MM.1S (cell line): ENCODE results near the gene MAS1L.

ENCODE experiments used
- DNase-seq: peaks from one replicate; pipeline ENCODE4 v3.0.0-alpha.2; 2015
- H2AFZ ChIP-seq: fragments of 300-600 bp; sonication (generic); 2 replicates; pipeline ENCODE4 v1.6.0; 2016; ENCODE audit warnings: antibody characterized with exemption, low read length
- H3F3A ChIP-seq: fragments of 300-600 bp; sonication (generic); 2 replicates; pipeline ENCODE4 v1.6.1; 2016; ENCODE audit warnings: mild to moderate bottlenecking, antibody characterized with exemption, low read length, moderate library complexity, mixed read lengths; ENCODE audit not compliant: insufficient read depth
- H3K27ac ChIP-seq: fragments of 300-600 bp; sonication (generic); 2 replicates; pipeline ENCODE4 v1.5.1; 2016; ENCODE audit warnings: mild to moderate bottlenecking, low read length
- H3K27me3 ChIP-seq: fragments of 300-600 bp; sonication (generic); replicated peaks from 2 replicates; pipeline ENCODE4 v1.6.0; 2016; ENCODE audit warnings: low read length; ENCODE audit not compliant: insufficient read depth
- H3K36me3 ChIP-seq: fragments of 300-600 bp; sonication (generic); replicated peaks from 2 replicates; pipeline ENCODE4 v1.6.1; 2016; ENCODE audit warnings: mild to moderate bottlenecking, low read length, mixed read lengths; ENCODE audit not compliant: insufficient read depth
- H3K4me1 ChIP-seq: fragments of 300-600 bp; sonication (generic); 2 replicates; pipeline ENCODE4 v1.6.1; 2016; ENCODE audit warnings: low read length, mixed read lengths
- H3K4me2 ChIP-seq: fragments of 300-600 bp; sonication (generic); 2 replicates; pipeline ENCODE4 v1.6.0; 2016; ENCODE audit warnings: low read depth, low read length
- H3K4me3 ChIP-seq: fragments of 300-600 bp; sonication (generic); 2 replicates; pipeline ENCODE4 v1.5.1; 2016; ENCODE audit warnings: low read length, mixed read lengths
- H3K79me2 ChIP-seq: fragments of 300-600 bp; sonication (generic); 2 replicates; pipeline ENCODE4 v1.6.1; 2016; ENCODE audit warnings: mixed run types, low read length, mixed read lengths
- H3K9ac ChIP-seq: fragments of 300-600 bp; sonication (generic); 2 replicates; pipeline ENCODE4 v1.6.1; 2016; ENCODE audit warnings: low read length, mixed read lengths
- H3K9me2 ChIP-seq: fragments of 300-600 bp; sonication (generic); replicated peaks from 2 replicates; pipeline ENCODE4 v1.6.1; 2016; ENCODE audit warnings: mild to moderate bottlenecking, low read length, mixed read lengths; ENCODE audit not compliant: insufficient read depth
- H3K9me3 ChIP-seq: fragments of 300-600 bp; sonication (generic); replicated peaks from 2 replicates; pipeline ENCODE4 v1.6.1; 2016; ENCODE audit warnings: mild to moderate bottlenecking, low read length, mixed read lengths; ENCODE audit not compliant: insufficient read depth
- H4K20me1 ChIP-seq: fragments of 300-600 bp; sonication (generic); 2 replicates; pipeline ENCODE4 v1.6.1; 2016; ENCODE audit warnings: mild to moderate bottlenecking, low read length, moderate library complexity, mixed read lengths; ENCODE audit not compliant: insufficient read depth
- EZH2 ChIP-seq: fragments of 300-600 bp; sonication (generic); optimal IDR thresholded peaks from 2 replicates; pipeline ENCODE3; 2017; ENCODE audit warnings: low read depth, mild to moderate bottlenecking, antibody characterized with exemption, low read length, mixed read lengths
- EZH2phosphoT487 ChIP-seq: fragments of 300-600 bp; sonication (generic); IDR thresholded peaks from 2 replicates; pipeline ENCODE4 v1.6.1; 2018; ENCODE audit warnings: antibody characterized with exemption, low read length
- TF ChIP-seq, protein P1 (sequence below): fragments of 300-600 bp; sonication (generic); IDR thresholded peaks from 2 replicates; pipeline ENCODE4 v1.5.1; 2016; ENCODE audit warnings: antibody characterized with exemption, low read length, mixed read lengths

The MAS1L gene

DNA sequence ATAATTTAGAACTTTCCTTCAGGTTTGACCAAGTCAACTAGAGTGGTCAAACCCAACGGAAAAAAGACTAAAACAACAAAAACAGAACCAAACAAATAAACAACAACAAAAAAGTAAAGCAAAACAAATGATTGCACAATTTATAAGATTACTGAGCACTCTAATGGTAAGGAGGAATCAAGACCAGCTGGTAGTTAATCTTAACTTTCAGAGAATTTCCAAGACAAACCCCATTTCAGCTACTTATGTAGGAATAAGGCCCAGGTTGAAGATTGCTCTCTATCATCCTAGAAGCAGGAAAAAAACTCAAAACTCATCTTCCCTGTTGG, 37.5 kb upstream of the MAS1L start:
- no peak for DNase-seq
- no peaks in the 10 kb centered on the region for H3F3A ChIP-seq
- H2AFZ ChIP-seq, result no peak overlapping the region
- H3K27ac ChIP-seq, result no peak overlapping the region
- no peaks in the 10 kb centered on the region for H4K20me1 ChIP-seq
- no peaks in the 10 kb centered on the region for H3K36me3 ChIP-seq
- H3K4me3 ChIP-seq, result no peak overlapping the region
- no peaks in the 10 kb centered on the region for H3K9me3 ChIP-seq
- no peak overlapping the region for H3K9ac ChIP-seq
- no peak for TF ChIP-seq EZH2phosphoT487
- TF ChIP-seq EZH2, result no peak
- TF ChIP-seq, protein P1, sequence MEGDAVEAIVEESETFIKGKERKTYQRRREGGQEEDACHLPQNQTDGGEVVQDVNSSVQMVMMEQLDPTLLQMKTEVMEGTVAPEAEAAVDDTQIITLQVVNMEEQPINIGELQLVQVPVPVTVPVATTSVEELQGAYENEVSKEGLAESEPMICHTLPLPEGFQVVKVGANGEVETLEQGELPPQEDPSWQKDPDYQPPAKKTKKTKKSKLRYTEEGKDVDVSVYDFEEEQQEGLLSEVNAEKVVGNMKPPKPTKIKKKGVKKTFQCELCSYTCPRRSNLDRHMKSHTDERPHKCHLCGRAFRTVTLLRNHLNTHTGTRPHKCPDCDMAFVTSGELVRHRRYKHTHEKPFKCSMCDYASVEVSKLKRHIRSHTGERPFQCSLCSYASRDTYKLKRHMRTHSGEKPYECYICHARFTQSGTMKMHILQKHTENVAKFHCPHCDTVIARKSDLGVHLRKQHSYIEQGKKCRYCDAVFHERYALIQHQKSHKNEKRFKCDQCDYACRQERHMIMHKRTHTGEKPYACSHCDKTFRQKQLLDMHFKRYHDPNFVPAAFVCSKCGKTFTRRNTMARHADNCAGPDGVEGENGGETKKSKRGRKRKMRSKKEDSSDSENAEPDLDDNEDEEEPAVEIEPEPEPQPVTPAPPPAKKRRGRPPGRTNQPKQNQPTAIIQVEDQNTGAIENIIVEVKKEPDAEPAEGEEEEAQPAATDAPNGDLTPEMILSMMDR, result no peak
- no peaks in the 10 kb centered on the region for H3K79me2 ChIP-seq
- no peaks in the 10 kb centered on the region for H3K4me1 ChIP-seq
- H3K9me2 ChIP-seq, result no peaks in the 10 kb centered on the region
- H3K4me2 ChIP-seq, result no peak overlapping the region
- no peaks in the 10 kb centered on the region for H3K27me3 ChIP-seq

DNA sequence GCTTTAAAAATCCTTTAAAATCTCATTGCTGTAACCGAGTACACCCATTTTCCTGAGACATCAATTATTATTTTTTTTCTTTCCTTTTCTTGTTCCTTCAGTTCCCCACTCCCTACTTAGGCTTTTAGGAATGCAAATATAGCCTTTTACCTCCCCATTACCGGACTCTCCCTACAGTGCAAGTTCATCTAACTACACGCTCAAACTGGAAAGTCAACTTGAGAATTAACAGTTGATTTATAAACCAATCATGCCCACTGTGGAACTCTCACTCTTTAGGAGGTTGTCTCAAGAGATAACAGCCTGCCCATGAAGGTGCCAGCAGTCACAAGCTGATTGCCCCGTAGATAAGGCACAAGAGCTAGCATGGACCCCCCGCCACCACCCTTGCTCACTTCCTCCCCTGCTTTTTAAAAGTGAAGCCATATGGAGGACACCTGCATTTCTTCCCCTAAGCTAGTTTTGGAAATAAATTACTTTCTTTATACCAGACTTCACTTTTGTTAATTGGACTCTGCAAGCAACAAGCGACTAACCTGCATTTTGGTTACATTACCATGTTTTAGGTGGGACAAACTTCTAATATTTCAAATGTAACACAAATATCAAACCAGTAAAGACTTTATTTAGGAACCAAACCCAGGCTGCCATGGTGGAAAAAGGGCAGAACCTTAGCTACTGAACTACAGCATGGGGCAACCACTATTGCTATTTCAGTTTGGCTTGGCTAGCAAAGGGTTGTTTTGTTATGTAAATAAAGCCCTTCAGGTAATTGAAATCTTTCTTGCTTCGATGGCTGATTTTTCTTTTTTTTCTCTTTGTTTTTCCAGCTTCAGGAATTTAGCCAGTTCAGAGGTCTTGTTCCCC, 36.9 kb upstream of the MAS1L start:
- DNase-seq, result no peak
- TF ChIP-seq, protein P1, result no peak
- no peak for TF ChIP-seq EZH2
- TF ChIP-seq EZH2phosphoT487, result no peak
- H3K4me3 ChIP-seq, result no peak overlapping the region
- H3K4me2 ChIP-seq, result no peak overlapping the region
- no peaks in the 10 kb centered on the region for H3K9me3 ChIP-seq
- H3K27me3 ChIP-seq, result no peaks in the 10 kb centered on the region
- no peak overlapping the region for H3K9ac ChIP-seq
- H3F3A ChIP-seq, result no peaks in the 10 kb centered on the region
- H3K79me2 ChIP-seq, result no peaks in the 10 kb centered on the region
- H2AFZ ChIP-seq, result no peak overlapping the region
- no peak overlapping the region for H3K27ac ChIP-seq
- H3K4me1 ChIP-seq, result no peaks in the 10 kb centered on the region
- H3K9me2 ChIP-seq, result no peaks in the 10 kb centered on the region
- H3K36me3 ChIP-seq, result no peaks in the 10 kb centered on the region
- H4K20me1 ChIP-seq, result no peaks in the 10 kb centered on the region

DNA sequence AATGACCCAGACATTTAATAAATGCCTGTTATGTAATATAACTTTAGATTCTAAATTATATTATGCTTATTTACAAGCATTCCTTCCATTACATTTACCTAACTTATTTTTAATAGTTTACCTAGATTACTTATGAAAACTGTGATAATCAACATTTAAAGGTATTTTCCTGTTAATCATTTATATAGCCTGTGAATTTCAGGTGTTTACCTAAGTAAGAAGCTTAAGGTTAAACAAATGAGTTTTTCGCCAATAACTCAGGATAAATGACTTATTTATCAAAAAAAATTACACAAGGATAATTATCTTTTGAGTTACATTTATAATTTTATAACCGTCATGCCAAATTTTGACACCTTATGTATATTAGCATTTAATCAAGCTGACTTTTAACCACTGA, 36.3 kb upstream of the MAS1L start:
- H3K9ac ChIP-seq, result no peak overlapping the region
- H3K27me3 ChIP-seq, result no peaks in the 10 kb centered on the region
- H3K4me1 ChIP-seq, result no peaks in the 10 kb centered on the region
- no peak for DNase-seq
- no peaks in the 10 kb centered on the region for H3F3A ChIP-seq
- no peaks in the 10 kb centered on the region for H3K9me2 ChIP-seq
- no peaks in the 10 kb centered on the region for H4K20me1 ChIP-seq
- no peaks in the 10 kb centered on the region for H3K79me2 ChIP-seq
- TF ChIP-seq EZH2, result no peak
- TF ChIP-seq, protein P1, result no peak
- no peak for TF ChIP-seq EZH2phosphoT487
- no peak overlapping the region for H3K4me3 ChIP-seq
- H3K27ac ChIP-seq, result no peak overlapping the region
- H2AFZ ChIP-seq, result no peak overlapping the region
- H3K9me3 ChIP-seq, result no peaks in the 10 kb centered on the region
- H3K4me2 ChIP-seq, result no peak overlapping the region
- H3K36me3 ChIP-seq, result no peaks in the 10 kb centered on the region
